Adipose tissue (tissue), 3 donors: ENCODE measurements around the gene ZNF621. TPM values are rescaled to one million over a fixed set of nuclear protein-coding genes. Genes with fewer than 3 reads are reported as not detected.
A peak's percentile ranks its signal among the peaks of the same experiment; 100 is the strongest.

Source experiments
- H3K27ac ChIP-seq: one replicate; pipeline ENCODE4 v1.5.1; 2013; ENCODE audit warnings: low read depth, low read length
- WGBS, 3 donors: extraction: QIAGEN DNeasy Blood & Tissue Kit; methylation state at CpG; one replicate each; pipeline ENCODE4 v1.1.7; 2013; 5-methylcytosine and 5-hydroxymethylcytosine counted together
- polyA plus RNA-seq, 3 donors: library from polyadenylated mRNA; stranded (reverse); fragments of 200-250 nt; gene quantifications; one replicate each; pipeline ENCODE4 v1.2.3, GENCODE V29; 2013
- donor health status: healthy with polysubstance abuse.
- donor health status: Bipolar disorder and iron deficiency.
- donor health status: healthy.

ZNF621 gene
- 10 to 100 TPM in 1 of 3 donors, 1 to 10 TPM in 2; 4.5 to 11.2 (median 8.1) TPM for polyA plus RNA-seq

- WGBS, 3 donors: 1% methylated on average over 53 to 59 of the region's 59 CpGs
- H3K27ac ChIP-seq: peak within 1 kb of the TSS; percentile 91
These were observed at the start of gene ZNF621 for GRCh38 chr3:40524568-40525285. ZNF621 (plus strand) TSS chr3:40524960; CDS start chr3:40525841, 881 bp downstream.

GRCh38 chr3:40476478-40477470, 48.0 kb upstream of the ZNF621 start, which contains the start of gene ZNF619:
ZNF619 (plus strand) TSS chr3:40477122; CDS start chr3:40477980, 858 bp downstream.
- H3K27ac ChIP-seq: peak within 1 kb of the TSS; percentile 61
- WGBS, 3 donors: 6 to 9% (median 6%) methylated on average over 48 of the region's 48 CpGs

DNA sequence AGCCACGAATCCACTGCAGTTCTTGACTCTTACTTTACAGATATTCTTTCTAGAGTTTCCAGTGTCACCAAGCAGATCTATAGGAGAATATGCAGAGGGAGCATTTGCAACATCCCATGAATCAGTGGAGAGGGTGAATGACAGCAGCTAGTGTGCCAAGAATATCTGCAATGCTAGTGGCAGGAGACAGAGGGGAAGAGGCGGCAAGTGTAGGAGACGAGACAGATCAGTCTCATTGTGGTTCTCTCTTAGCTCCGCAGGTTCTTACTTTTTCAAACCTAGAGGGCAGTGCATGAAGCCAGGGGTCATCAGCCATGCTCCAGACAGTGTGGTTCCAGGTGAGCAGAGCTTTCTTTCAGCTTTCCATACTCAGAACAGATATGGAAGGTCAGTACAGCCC, 47.1 kb upstream of the ZNF621 start:
- H3K27ac ChIP-seq: no peak overlapping the region
- WGBS, 3 donors: 41 to 46% (median 46%) methylated on average over 4 of the region's 4 CpGs

GRCh38 chr3:40487172-40487571, 37.6 kb upstream of the ZNF621 start:
- 97 to 98% (median 97%) methylated on average over 3 of the region's 3 CpGs for WGBS, 3 donors
- no peak overlapping the region for H3K27ac ChIP-seq

DNA sequence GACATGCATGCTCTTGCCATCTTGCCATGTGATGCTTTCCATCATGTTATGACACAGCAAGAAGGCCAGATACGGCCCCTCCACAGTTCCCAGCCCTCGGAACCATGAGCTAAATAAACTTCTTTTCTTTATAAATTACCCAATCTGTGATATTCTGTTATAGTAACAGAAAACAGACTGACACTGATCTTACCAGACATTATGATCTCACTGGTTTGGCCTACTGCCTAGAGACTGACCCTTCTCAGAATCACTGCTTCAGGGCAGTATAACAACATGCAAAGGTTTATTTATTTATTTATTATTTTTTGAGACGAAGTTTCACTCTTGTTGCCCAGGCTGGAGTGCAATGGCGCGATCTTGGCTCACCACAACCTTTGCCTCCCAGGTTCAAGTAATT, 33.8 kb upstream of the ZNF621 start:
- WGBS, 3 donors: 90 to 95% (median 91%) methylated on average over 5 of the region's 5 CpGs

GRCh38 chr3:40494698-40495097, 30.1 kb upstream of the ZNF621 start:
- no peak overlapping the region for H3K27ac ChIP-seq
- 33 to 63% (median 61%) methylated on average over 2 of the region's 2 CpGs for WGBS, 3 donors

More for the DNA sequence above, 33.8 kb upstream of the ZNF621 start:
- no peak overlapping the region for H3K27ac ChIP-seq

DNA sequence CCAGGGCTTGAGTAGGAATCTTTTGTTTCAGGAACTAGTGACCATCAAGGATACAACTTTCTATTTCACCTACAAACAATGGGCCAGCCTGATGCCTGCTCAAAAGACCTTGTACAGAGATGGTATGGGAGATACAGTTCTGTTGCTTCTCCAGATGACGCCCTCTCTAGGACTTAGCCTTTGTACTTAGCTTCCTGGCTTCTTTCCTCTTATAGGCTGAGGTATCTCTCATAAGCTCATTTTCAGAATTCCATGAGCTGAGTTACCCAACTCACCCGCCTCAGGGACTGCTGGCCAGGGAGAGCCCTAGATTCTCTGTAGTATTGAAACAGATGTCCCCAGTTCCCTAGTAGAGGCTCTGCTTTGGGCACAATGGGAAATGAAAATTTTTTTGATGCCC, 27.5 kb upstream of the ZNF621 start:
- no peak overlapping the region for H3K27ac ChIP-seq
- WGBS, 3 donors: 84 to 93% (median 87%) methylated on average over 2 of the region's 2 CpGs

DNA sequence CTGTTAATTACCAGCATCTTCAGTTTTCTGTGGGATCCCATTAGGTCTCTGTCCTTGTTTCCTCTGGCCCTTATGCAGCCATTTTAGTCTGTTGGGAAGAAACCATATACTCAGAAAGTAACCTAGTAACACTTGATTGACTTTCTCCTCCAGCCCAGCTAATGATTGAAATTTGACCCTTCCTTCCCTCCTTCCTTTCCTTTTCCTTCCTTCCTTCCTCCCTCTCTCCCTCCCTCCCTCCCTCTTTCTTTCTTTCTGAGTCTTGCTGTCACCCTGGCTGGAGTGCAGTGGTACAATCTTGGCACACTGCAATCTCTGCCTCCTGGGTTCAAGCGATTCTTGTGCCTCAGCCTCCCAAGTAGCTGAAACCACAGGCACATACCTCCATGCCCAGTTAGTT, 24.8 kb upstream of the ZNF621 start:
- no peak overlapping the region for H3K27ac ChIP-seq
- WGBS, 3 donors: 90 to 96% (median 95%) methylated on average over 1 of the region's 1 CpG

DNA sequence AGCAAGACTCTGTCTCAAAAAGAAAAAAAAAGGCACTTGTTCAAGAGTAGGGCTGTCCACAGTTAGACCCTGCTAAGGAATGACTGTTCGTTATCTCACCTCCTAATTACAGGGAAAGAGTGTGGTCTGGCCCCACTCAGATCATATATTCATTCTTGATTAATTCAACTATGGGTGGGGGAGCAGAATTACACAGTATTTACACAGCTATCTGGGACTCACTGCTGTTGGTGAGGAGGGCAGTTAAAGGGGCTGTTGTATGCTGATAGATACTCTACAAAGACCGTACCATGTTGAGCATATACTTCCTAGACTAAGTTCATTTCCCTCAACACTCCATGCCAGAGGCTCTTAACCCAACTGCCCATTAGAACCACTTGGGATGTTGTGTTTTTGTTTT, 22.7 kb upstream of the ZNF621 start:
- WGBS, 3 donors: 90 to 98% (median 93%) methylated on average over 2 of the region's 2 CpGs
- no peak overlapping the region for H3K27ac ChIP-seq

GRCh38 chr3:40504636-40505430, 19.9 kb upstream of the ZNF621 start:
- WGBS, 3 donors: 60 to 74% (median 62%) methylated on average over 5 of the region's 5 CpGs
- H3K27ac ChIP-seq: no peak overlapping the region

GRCh38 chr3:40505599-40506462, 18.9 kb upstream of the ZNF621 start, which contains the start of gene ZNF620:
ZNF620 (plus strand) TSS chr3:40506039; CDS start chr3:40506353, 314 bp downstream.
- no peak within 1 kb of the TSS for H3K27ac ChIP-seq
- 4 to 8% (median 6%) methylated on average over 44 of the region's 44 CpGs for whole genome bisulfite sequencing, 3 donors

DNA sequence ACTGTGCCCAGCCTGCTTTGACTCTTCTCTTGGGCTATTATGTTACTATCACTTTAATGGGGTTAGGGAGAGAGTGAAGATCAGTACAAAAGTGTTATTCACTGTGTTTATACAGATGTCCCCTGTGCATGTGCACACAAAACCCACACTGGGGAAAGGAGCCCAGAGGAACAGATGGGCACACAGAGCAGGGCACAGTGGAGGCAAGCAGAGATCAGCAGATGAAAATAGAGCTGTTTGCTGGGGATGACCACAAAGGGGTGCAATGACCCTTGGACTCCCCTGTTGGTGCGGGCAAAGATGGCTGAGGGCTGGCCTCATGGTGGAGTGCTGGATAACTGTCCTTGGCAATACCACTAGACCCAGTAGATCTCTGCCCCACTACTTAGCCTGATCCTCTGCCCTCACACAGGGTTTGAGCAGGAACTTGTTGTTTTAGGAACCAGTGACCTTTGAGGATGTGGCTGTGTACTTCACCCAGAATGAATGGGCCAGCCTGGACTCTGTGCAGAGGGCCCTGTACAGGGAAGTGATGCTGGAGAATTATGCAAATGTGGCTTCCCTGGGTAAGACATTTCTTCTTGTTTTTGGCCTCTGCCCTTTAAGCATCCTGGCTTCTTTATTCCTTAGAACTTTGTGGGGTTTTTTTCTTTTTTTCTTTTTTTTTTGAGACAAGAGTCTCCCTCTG, 13.6 kb upstream of the ZNF621 start:
- 97 to 100% (median 100%) methylated on average over 1 of the region's 1 CpG for WGBS, 3 donors
- H3K27ac ChIP-seq: no peak overlapping the region

GRCh38 chr3:40516201-40516600, 8.6 kb upstream of the ZNF621 start:
- WGBS, 3 donors: 88 to 91% (median 89%) methylated on average over 5 of the region's 5 CpGs
- H3K27ac ChIP-seq: no peak overlapping the region

DNA sequence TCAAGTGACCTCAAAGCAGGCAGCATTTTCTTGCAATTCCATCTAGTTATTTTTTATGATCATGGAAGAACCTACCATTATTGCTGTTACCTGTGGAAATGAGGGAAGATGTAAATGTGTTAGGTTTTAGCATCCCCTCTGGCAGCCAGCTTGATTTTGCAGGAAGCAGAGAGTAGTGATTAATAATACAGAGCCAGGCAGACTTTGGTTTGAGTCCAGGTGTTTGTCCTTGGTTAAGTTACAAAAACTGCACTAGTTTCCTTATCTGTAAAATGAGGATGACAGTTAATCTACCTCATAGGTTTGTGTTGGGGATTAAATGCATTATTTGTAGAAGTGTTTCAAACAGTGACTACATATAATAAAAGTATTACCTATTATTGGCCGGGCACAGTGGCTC, 6.7 kb upstream of the ZNF621 start:
- 73 to 91% (median 90%) methylated on average over 1 of the region's 1 CpG for WGBS, 3 donors
- H3K27ac ChIP-seq: no peak overlapping the region

DNA sequence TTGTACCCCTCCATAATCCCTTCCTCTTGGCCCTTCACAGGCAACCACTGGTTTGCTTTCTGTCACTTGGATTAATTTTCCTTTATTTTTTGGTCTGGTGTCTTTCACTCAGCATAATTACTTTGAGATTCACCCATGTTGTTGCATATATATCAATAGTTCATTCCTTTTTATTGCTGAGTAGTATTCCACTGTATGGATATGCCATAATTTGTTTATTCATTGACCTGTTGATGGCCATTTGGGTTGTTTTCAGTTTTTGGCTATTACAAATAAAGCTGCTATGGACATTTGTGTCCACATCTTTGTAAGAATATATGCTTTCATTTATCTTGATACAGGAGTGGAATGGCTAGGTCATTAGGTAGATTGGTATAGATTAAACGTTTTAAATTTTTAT, 5.9 kb upstream of the ZNF621 start:
- H3K27ac ChIP-seq: no peak overlapping the region
- 75 to 98% (median 87%) methylated on average over 1 of the region's 1 CpG for WGBS, 3 donors

- WGBS, 3 donors: 73 to 97% (median 94%) methylated on average over 3 of the region's 3 CpGs
These were observed 3.5 kb upstream of the ZNF621 start for GRCh38 chr3:40521254-40521653.

DNA sequence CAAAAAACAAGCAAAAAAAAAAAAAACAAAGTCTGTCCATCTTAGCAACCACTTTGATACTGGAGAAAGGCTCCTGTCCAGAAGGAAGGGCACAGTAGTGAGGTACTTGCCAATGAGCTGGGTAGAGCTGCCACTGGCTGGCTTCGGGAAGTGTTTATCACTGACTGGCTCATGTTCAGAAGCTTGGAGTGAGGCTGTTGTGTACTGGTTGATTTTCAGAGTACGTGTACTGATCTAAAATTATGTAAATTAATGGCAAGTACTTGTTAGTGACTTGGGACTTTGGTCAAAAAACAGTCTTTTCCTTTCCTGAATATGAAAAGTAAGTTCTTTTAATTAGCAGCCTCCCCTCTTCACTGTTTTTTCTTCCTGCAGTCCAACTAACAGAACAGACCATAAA, 979 bp upstream of the ZNF621 start:
- 32 to 69% (median 66%) methylated on average over 2 of the region's 2 CpGs for WGBS, 3 donors
- no peak overlapping the region for H3K27ac ChIP-seq

More at GRCh38 chr3:40521254-40521653, 3.5 kb upstream of the ZNF621 start:
- no peak overlapping the region for H3K27ac ChIP-seq
